SHP77 (cell line): ENCODE results near the gene DMTF1.
"Not testable (repeated sequence)": the region's sequence is repeated elsewhere in the genome, so short reads cannot be mapped to it uniquely, and the experiment has no call there.

Experiments used
- DNase-seq, 2 experiments: peaks; one replicate each; lab custom pipeline; 2025; lab: John Stamatoyannopoulos, UW

DMTF1 gene, protein sequence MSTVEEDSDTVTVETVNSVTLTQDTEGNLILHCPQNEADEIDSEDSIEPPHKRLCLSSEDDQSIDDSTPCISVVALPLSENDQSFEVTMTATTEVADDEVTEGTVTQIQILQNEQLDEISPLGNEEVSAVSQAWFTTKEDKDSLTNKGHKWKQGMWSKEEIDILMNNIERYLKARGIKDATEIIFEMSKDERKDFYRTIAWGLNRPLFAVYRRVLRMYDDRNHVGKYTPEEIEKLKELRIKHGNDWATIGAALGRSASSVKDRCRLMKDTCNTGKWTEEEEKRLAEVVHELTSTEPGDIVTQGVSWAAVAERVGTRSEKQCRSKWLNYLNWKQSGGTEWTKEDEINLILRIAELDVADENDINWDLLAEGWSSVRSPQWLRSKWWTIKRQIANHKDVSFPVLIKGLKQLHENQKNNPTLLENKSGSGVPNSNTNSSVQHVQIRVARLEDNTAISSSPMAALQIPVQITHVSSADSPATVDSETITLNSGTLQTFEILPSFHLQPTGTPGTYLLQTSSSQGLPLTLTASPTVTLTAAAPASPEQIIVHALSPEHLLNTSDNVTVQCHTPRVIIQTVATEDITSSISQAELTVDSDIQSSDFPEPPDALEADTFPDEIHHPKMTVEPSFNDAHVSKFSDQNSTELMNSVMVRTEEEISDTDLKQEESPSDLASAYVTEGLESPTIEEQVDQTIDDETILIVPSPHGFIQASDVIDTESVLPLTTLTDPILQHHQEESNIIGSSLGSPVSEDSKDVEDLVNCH

GRCh38 chr7:87152112-87152896, at the start of gene DMTF1:
Gene DMTF1 (plus strand): TSS chr7:87152453. CDS start chr7:87164942, 12,489 bp downstream.
- DNase-seq = peak; percentile 88 to 90

GRCh38 chr7:87105401-87105800, 46.9 kb upstream of the DMTF1 start:
- no peak for DNase-seq

- DNase-seq = no peak
These were observed 45.2 kb upstream of the DMTF1 start for GRCh38 chr7:87106974-87107612.

GRCh38 chr7:87107949-87108776, 44.1 kb upstream of the DMTF1 start:
- DNase-seq = no peak

- DNase-seq = no peak
These were observed 41.5 kb upstream of the DMTF1 start for GRCh38 chr7:87110778-87111177.

- DNase-seq = no peak
These were observed 40.4 kb upstream of the DMTF1 start for GRCh38 chr7:87111877-87112276.

- DNase-seq = no peak
These were observed 39.2 kb upstream of the DMTF1 start for GRCh38 chr7:87113077-87113476.

GRCh38 chr7:87113904-87114303, 38.3 kb upstream of the DMTF1 start:
- DNase-seq = not testable (repeated sequence)

DNA sequence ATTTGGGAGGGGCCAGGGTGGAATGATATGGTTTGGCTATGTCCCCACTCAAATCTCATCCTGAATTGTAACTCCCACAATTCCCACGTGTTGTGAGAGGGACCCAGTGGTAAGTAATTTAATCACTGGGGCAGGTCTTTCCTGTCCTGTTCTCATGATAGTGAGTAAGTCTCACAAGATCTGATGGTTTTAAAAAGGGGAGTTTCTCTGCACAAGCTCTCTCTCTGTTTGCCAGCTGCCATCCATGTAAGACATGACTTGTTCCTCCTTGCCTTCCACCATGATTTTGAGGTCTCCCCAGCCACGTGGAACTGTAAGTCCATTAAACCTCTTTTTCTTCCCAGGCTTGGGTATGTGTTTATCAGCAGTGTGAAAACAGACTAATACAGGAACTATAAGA, 36.5 kb upstream of the DMTF1 start:
- not testable (repeated sequence) for DNase-seq

- no peak for DNase-seq
These were observed 35.9 kb upstream of the DMTF1 start for GRCh38 chr7:87116315-87116714.

DNA sequence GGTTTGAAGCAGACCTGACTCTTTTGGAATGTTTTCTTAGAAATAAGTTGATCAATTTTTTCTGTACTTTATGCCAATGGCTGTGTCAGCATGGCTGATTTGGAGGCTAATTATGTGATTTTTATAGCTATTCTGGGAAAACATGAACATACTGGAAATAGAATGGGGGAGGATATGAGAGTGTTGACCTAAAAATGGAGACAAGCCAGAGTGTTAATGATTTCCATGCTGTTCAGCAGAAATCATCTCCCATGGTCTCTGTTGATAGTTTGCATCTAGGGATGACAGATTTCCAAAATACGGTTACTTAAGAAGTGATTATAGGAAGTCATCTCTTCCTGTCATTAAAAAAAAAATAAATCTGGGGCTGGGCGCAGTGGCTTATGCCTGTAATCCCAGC, 32.7 kb upstream of the DMTF1 start:
- DNase-seq = no peak

- DNase-seq = no peak
These were observed 29.1 kb upstream of the DMTF1 start for GRCh38 chr7:87123105-87123504.

DNA sequence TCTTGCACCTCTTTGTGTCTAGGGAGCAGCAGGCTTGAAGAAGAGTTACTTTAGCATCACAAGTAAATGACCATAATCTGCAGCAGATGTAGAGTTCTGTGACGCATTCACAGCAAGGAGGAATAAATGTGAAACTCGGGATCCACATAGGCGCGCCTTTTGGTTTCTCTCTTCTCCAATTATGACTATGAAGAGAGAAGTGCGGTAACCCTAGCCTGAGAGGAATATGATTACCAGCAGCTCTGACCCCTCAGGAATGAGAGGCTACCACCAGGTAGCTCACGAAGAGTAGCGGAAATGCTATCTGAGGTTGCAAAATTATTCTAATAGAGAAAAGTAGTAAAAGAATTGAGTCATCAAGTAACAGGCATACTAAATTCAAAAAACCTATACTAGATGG, 25.2 kb upstream of the DMTF1 start:
- DNase-seq = no peak

- peak in 1 of 2 experiments; percentile 33 for DNase-seq
These were observed 23.4 kb upstream of the DMTF1 start for GRCh38 chr7:87128861-87129267.

- no peak for DNase-seq
These were observed 22.9 kb upstream of the DMTF1 start for GRCh38 chr7:87129332-87129731.

- no peak for DNase-seq
These were observed 22.4 kb upstream of the DMTF1 start for GRCh38 chr7:87129848-87130247.

DNA sequence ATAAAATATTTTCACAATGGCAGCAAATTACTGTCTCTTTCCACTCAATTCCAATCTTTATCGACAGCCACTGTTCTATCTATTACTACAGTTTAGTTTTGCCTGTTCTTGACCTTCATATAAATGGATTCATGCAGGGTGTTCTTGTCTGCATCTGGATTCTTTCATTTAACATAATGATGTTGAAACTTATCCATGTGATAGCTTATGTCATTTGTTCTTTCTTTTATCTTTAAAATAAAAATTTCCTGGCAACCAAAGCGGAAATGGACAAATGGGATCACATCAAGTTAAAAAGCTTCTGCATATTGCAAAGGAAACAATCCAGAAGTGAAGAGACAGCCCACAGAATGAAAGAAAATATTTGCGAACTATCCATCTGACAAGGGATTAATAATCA, 20.5 kb upstream of the DMTF1 start:
- DNase-seq = no peak

DNA sequence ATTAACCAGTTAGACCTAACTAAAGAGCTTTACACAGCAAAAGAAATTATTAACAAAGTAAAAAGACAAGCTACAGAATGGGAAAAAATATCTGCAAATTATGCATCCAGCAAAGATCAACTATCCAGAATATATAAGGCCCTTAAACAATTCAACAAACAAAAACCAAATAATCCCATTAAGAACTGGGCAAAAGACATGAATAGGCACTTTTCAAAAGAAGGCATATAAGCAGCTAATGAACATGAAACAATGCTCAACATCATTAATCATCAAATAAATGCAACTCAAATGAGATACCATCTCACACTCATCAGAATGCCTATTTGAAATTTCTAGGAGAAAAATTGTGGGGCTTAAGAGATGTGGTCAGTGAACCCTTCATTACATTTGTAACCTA, 15.0 kb upstream of the DMTF1 start:
- no peak for DNase-seq

DNA sequence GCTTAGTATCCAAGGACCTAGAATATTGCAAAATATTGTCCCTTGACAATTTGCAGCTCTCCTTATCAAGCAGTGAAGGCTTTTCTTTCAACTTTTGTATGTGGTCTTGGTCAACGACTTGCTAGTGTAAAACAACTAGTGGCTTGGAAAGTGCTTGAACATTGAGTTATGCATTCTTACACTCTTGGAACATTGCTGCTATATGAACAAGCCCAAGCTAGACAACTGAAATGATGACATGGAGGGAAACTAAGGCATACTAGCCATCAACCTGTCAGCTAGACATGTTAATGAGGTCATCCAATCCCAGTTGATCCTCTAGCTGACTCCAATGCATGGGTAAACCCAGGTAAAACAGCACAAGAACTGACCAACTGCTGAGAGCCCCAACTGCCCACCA, 12.7 kb upstream of the DMTF1 start:
- DNase-seq = no peak

DNA sequence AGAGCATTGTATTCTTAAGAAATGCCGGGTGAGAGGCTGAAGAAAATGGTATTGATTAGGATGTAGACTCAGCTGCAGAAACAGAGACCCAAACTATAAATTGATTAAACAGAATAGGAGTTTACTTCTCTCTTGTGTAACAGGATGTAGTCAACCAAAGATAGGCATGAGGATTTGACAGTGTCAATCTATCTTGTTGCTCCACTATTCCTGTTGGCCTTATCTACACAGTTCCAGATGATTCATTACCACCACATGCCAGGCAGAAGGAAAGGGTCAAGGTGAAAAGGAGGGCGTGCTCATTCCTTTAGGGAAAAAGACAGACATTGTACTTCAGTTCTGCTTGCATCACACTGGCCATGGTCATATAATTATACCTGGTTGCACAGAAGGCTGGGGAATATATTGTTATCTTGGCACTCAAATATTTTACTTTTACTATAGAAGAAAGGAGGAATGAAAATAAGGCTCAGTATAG, 11.9 kb upstream of the DMTF1 start:
- no peak for DNase-seq

DNA sequence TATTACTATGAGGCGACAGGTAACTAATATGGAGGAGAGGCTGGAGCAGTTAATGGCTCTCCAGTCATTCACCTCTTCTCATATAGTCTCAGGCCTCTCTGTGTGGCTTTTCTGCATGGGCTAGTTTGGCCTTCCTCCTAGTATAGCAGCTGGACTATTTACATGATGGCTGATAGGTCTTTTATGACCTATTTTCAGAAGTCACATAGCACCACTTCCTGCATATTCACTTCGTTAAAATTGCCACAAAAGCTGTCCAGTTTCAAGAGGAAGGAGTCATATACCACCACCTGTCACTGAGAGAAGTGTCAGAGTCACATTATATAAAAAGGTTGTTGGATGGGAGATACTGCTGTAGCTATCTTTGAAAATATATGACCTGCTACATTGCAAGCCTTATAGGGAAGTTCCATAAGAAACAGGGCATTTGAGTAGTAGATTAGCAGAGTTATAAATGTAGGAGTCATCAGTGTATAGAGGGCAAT, 8.0 kb upstream of the DMTF1 start:
- no peak for DNase-seq
